HepG2 (cell line): ENCODE data around the gene CAPRIN1. TPM values are rescaled to one million over a fixed set of nuclear protein-coding genes. Genes with fewer than 3 reads are reported as not detected.

Experiments used
- ATAC-seq: fragments of 200-7000 bp; cut with Tn5 transposase; 3 replicates; pipeline ENCODE4 v1.9.1; 2020; ENCODE audit warnings: mild to moderate bottlenecking, moderate library complexity
- BruUV-seq: library from RNA; stranded (reverse); fragments of 400-500 nt; replicated peaks from 2 replicates; lab custom pipeline; 2021; lab: Mats Ljungman, UMichigan
- CTCF ChIA-PET: fragments of 300-600 bp; formaldehyde crosslinking; extraction: SDS; loops from one replicate; lab custom pipeline; 2021; ENCODE audit warnings: low total read pairs, inconsistent platforms, low intra/inter-chr PET ratio; lab: Yijun Ruan, JAX
- POLR2A ChIA-PET: fragments of 350-600 bp; sonication (Branson Sonifier 250); formaldehyde crosslinking; loops from one replicate; lab custom pipeline; 2020; ENCODE audit warnings: antibody characterized with exemption, inconsistent platforms; lab: Yijun Ruan, JAX
- DNase-seq: peaks from one replicate; pipeline ENCODE4 v3.0.0-alpha.2; 2015; ENCODE audit warnings: low spot score
- FAIRE-seq: peaks from 3 replicates; lab custom pipeline; 2011; peaks lifted over from hg19 to GRCh38; lab: Jason Lieb, UNC
- H2AFZ ChIP-seq: one replicate; pipeline ENCODE4 v1.6.1; 2011; ENCODE audit warnings: low read length, inconsistent platforms
- H3K27ac ChIP-seq: fragments of 300-600 bp; 3 replicates; pipeline ENCODE4 v1.8.0; 2011; ENCODE audit warnings: mixed run types, mild to moderate bottlenecking, mixed read lengths, low read length, inconsistent platforms; ENCODE audit not compliant: insufficient read depth; ENCODE audit errors: extremely low read length
- H3K27me3 ChIP-seq, 2 experiments: fragments of 200-600 bp in 1 of 2; 2 replicates in 1 of 2; 3 replicates in 1 of 2; pipeline versions ENCODE4 v1.6.0 to v1.8.0; 2011; ENCODE audit warnings: low read length in 2 of 2, mild to moderate bottlenecking in 2 of 2, moderate library complexity in 2 of 2, inconsistent platforms in 1 of 2; ENCODE audit not compliant: insufficient read depth in 2 of 2, control insufficient read depth in 1 of 2
- H3K36me3 ChIP-seq, 2 experiments: fragments of 200-600 bp in 1 of 2; replicated peaks in 1 of 2; 2 replicates in 1 of 2; 3 replicates in 1 of 2; pipeline versions ENCODE4 v1.5.1 to v1.8.0; 2011; ENCODE audit warnings: low read length in 2 of 2, inconsistent platforms in 1 of 2; ENCODE audit not compliant: insufficient read depth in 2 of 2, control insufficient read depth in 1 of 2
- H3K4me1 ChIP-seq: 2 replicates; pipeline ENCODE4 v1.5.1; 2012; ENCODE audit warnings: low read length, inconsistent platforms; ENCODE audit not compliant: insufficient read depth
- H3K4me2 ChIP-seq: 2 replicates; pipeline ENCODE4 v1.6.0; 2011; ENCODE audit warnings: low read depth, low read length, inconsistent platforms
- H3K4me3 ChIP-seq, 3 experiments: fragments of 200-600 bp in 1 of 3; sonication (generic), shearing (Covaris generic) in 1 of 3; replicated peaks in 1 of 3; 2 replicates each; pipeline ENCODE4 v1.5.1; 2011 to 2016; ENCODE audit warnings: low read length in 3 of 3, inconsistent platforms in 2 of 3, low read depth in 2 of 3, mild to moderate bottlenecking in 2 of 3, control low read depth in 1 of 3, mixed read lengths in 1 of 3; ENCODE audit not compliant: insufficient read depth in 1 of 3
- H3K79me2 ChIP-seq: one replicate; pipeline ENCODE4 v1.6.1; 2011; ENCODE audit warnings: low read length, inconsistent platforms; ENCODE audit not compliant: insufficient read depth
- H3K9ac ChIP-seq: 2 replicates; pipeline ENCODE4 v1.6.0; 2011; ENCODE audit warnings: mild to moderate bottlenecking, low read depth, low read length, inconsistent platforms; ENCODE audit not compliant: insufficient read depth
- H3K9me3 ChIP-seq: 2 replicates; pipeline ENCODE4 v1.5.1; 2012; ENCODE audit warnings: mild to moderate bottlenecking, low read length
- H4K20me1 ChIP-seq: 2 replicates; pipeline ENCODE4 v1.6.0; 2011; ENCODE audit warnings: inconsistent platforms, mild to moderate bottlenecking, low read length, moderate library complexity; ENCODE audit not compliant: insufficient read depth
- NFIC ChIP-seq: IDR thresholded peaks from 2 replicates; pipeline ENCODE4 v1.6.1; 2012; ENCODE audit warnings: mild to moderate bottlenecking, low read length, inconsistent platforms
- RBM22 ChIP-seq: fragments of 200-400 bp; formaldehyde crosslinking; optimal IDR thresholded peaks from 2 replicates; pipeline ENCODE3; 2017; ENCODE audit warnings: mild to moderate bottlenecking, low read length, moderate library complexity
- ZNF331 ChIP-seq: sonication (generic); formaldehyde crosslinking; IDR thresholded peaks from 2 replicates; pipeline ENCODE4 v1.4.0; 2020; ENCODE audit warnings: missing genetic modification reagents
- WGBS: methylation state at CpG from one replicate; pipeline ENCODE4 v1.1.6; 2017; ENCODE audit warnings: low lambda C conversion rate; 5-methylcytosine and 5-hydroxymethylcytosine counted together
- in situ Hi-C: cut with HindIII; loops from 2 replicates; pipeline ENCODE4 v1.10.0; 2017; ENCODE audit warnings: low pct_unique_long_range_greater_than_20kb; ENCODE audit not compliant: extremely low pct_ligation_motif_present
- intact Hi-C: fragments of 100-400 bp; cut with micrococcal nuclease; formaldehyde crosslinking; loops from one replicate; pipeline ENCODE4 v1.10.0; 2022; ENCODE audit not compliant: unreplicated experiment
- polyA plus RNA-seq, 8 experiments: library from polyadenylated mRNA; depleted of rRNA in 3 of 8; stranded (reverse) in 7 of 8; unstranded in 1 of 8; fragments of >200 nt; fragmentation: Illumina TruSeq in 4 of 8; extraction: Trizol in 4 of 8; gene quantifications; 2 replicates each; pipeline versions ENCODE4 v1.2.1 to v1.2.3, GENCODE V29; 2011 to 2016; ENCODE audit warnings: low read depth in 4 of 8, missing spikeins in 1 of 8, mixed read lengths in 1 of 8; ENCODE audit not compliant: insufficient read depth in 1 of 8
- total RNA-seq, 5 experiments: library from RNA; depleted of rRNA; stranded (reverse); fragments of >200 nt; fragmentation: Illumina TruSeq; extraction: Trizol; gene quantifications; 2 replicates each; pipeline ENCODE4 v1.2.3, GENCODE V29; 2016; ENCODE audit warnings: low read depth in 1 of 5

CAPRIN1 gene
- total and polyA plus RNA-seq, 2 of the 13 experiments (the other 11 are each of a cell fraction or from before 2014, with no cell fraction given), result 114 to 162 TPM

GRCh38 chr11:34150494-34151151, 99.1 kb downstream of the CAPRIN1 start:
- in situ Hi-C loops, result loop anchor here (25.0 kb wide), 1 partner anchor 762 kb away; the partner anchor contains the start of genes APIP and PDHX

More at GRCh38 chr11:34150494-34151151, 99.1 kb downstream of the CAPRIN1 start:
- no peaks in the 10 kb centered on the region for H3K9me3 ChIP-seq
- 94% methylated on average over 6 of the region's 6 CpGs for WGBS
- FAIRE-seq, result no peak
- BruUV-seq, result no TSS peak
- ATAC-seq, result no peak
- H3K79me2 ChIP-seq, result no peaks in the 10 kb centered on the region
- no peak overlapping the region for H3K27ac ChIP-seq
- H2AFZ ChIP-seq, result no peak overlapping the region
- intact Hi-C loops, result no loop called here
- H3K4me1 ChIP-seq, result no peaks in the 10 kb centered on the region
- DNase-seq, result no peak
- no peaks in the 10 kb centered on the region for H4K20me1 ChIP-seq
- H3K4me3 ChIP-seq, result no peak overlapping the region
- TF ChIP-seq NFIC, result no peak
- TF ChIP-seq RBM22, result peak; percentile 38
- no peak for TF ChIP-seq ZNF331
- TF ChIP-seq, all 625 proteins: peak for 1
- H3K27me3 ChIP-seq, result no peaks in the 10 kb centered on the region
- POLR2A ChIA-PET, result interaction anchor here (1.0 kb wide), 1 partner anchor 208 kb away, joined by 4 read pairs; the partner anchor contains the start of gene ABTB2
- no peak overlapping the region for H3K4me2 ChIP-seq
- CTCF ChIA-PET, result interaction anchor here (3.3 kb wide), 1 partner anchor 209 kb away, joined by 21 read pairs; no protein-coding TSS in a partner anchor
- no peak overlapping the region for H3K9ac ChIP-seq
- H3K36me3 ChIP-seq, result peaks cover 32 to 64% of the 10 kb centered on the region in 2 experiments

Other genes with a start within 250 kb of the CAPRIN1 start
- not detected in 2 replicates for gene LMO2, start 159.7 kb upstream of the CAPRIN1 start, total RNA-seq (2016; rRNA removed; fragmentation: Illumina TruSeq; extraction: Trizol)
- not detected in 2 replicates for gene LMO2, start 159.7 kb upstream of the CAPRIN1 start, polyA plus RNA-seq (2011; rRNA removed)
- 51.9 and 68.5 TPM in 2 replicates for gene NAT10, start 53.9 kb downstream of the CAPRIN1 start, total RNA-seq (2016; rRNA removed; fragmentation: Illumina TruSeq; extraction: Trizol)
- gene NAT10, start 53.9 kb downstream of the CAPRIN1 start, polyA plus RNA-seq (2011; rRNA removed), result 33.9 TPM in 2 replicates